NOMO-1 (cell line): ENCODE data around the gene CTNND2.

Experiments used
- DNase-seq, 2 experiments: peaks; one replicate each; lab custom pipeline; 2025; ENCODE audit not compliant: unreplicated experiment in 2 of 2; lab: John Stamatoyannopoulos, UW

The CTNND2 gene

GRCh38 chr5:11531811-11532555 lies 372.3 kb downstream of the CTNND2 start:
- DNase-seq: no peak

- no peak for DNase-seq
These were observed 375.5 kb downstream of the CTNND2 start for GRCh38 chr5:11528720-11529119.

- DNase-seq: no peak
These were observed 376.4 kb downstream of the CTNND2 start for GRCh38 chr5:11527652-11528349.

GRCh38 chr5:11525020-11525419 lies 379.2 kb downstream of the CTNND2 start:
- DNase-seq: no peak

GRCh38 chr5:11524188-11524587 lies 380.1 kb downstream of the CTNND2 start:
- DNase-seq: no peak

- no peak for DNase-seq
These were observed 381.4 kb downstream of the CTNND2 start for GRCh38 chr5:11522796-11523195.

- no peak for DNase-seq
These were observed 383.9 kb downstream of the CTNND2 start for GRCh38 chr5:11520241-11520930.

- DNase-seq: no peak
These were observed 385.0 kb downstream of the CTNND2 start for GRCh38 chr5:11519236-11519635.

GRCh38 chr5:11518676-11519075 lies 385.6 kb downstream of the CTNND2 start:
- no peak for DNase-seq

GRCh38 chr5:11514705-11515432 lies 389.4 kb downstream of the CTNND2 start:
- no peak for DNase-seq

GRCh38 chr5:11511878-11512277 lies 392.4 kb downstream of the CTNND2 start:
- no peak for DNase-seq

- no peak for DNase-seq
These were observed 393.4 kb downstream of the CTNND2 start for GRCh38 chr5:11510889-11511288.

- no peak for DNase-seq
These were observed 394.5 kb downstream of the CTNND2 start for GRCh38 chr5:11509793-11510192.

- no peak for DNase-seq
These were observed 396.9 kb downstream of the CTNND2 start for GRCh38 chr5:11507156-11507910.

- no peak for DNase-seq
These were observed 399.4 kb downstream of the CTNND2 start for GRCh38 chr5:11504886-11505193.

GRCh38 chr5:11504065-11504885 lies 400.0 kb downstream of the CTNND2 start:
- no peak for DNase-seq

GRCh38 chr5:11502783-11503182 lies 401.5 kb downstream of the CTNND2 start:
- DNase-seq: no peak

GRCh38 chr5:11497651-11498050 lies 406.6 kb downstream of the CTNND2 start:
- DNase-seq: no peak

- DNase-seq: no peak
These were observed 408.0 kb downstream of the CTNND2 start for GRCh38 chr5:11496137-11496719.
